NCI-H345 treated with DMSO at 0.1 percent for 48 hours (cell line): ENCODE results near the gene ANKRD13D.

Source experiments
- DNase-seq: peaks from one replicate; lab custom pipeline; 2025; ENCODE audit not compliant: unreplicated experiment; lab: John Stamatoyannopoulos, UW

The ANKRD13D gene

GRCh38 chr11:67273260-67273990 lies 15.7 kb upstream of the ANKRD13D start:
- DNase-seq = no peak

GRCh38 chr11:67274768-67275605 lies 14.1 kb upstream of the ANKRD13D start:
- no peak for DNase-seq

GRCh38 chr11:67275606-67276409 lies 13.3 kb upstream of the ANKRD13D start:
- DNase-seq = no peak

GRCh38 chr11:67276781-67277230 lies 12.3 kb upstream of the ANKRD13D start:
- DNase-seq = no peak

- DNase-seq = no peak
Measured at GRCh38 chr11:67277231-67277961, 11.7 kb upstream of the ANKRD13D start.

GRCh38 chr11:67278135-67278938 lies 10.8 kb upstream of the ANKRD13D start:
- DNase-seq = no peak

- DNase-seq = no peak
Measured at GRCh38 chr11:67278939-67279588, 10.0 kb upstream of the ANKRD13D start.

- no peak for DNase-seq
Measured at GRCh38 chr11:67279589-67280340, 9.3 kb upstream of the ANKRD13D start.

- no peak for DNase-seq
Measured at GRCh38 chr11:67280341-67280787, 8.7 kb upstream of the ANKRD13D start.

- no peak for DNase-seq
Measured at GRCh38 chr11:67280788-67281551, 8.1 kb upstream of the ANKRD13D start.

- DNase-seq = no peak
Measured at GRCh38 chr11:67281552-67282150, 7.5 kb upstream of the ANKRD13D start.

GRCh38 chr11:67282155-67282875 lies 6.8 kb upstream of the ANKRD13D start:
- no peak for DNase-seq

- DNase-seq = no peak
Measured at GRCh38 chr11:67282876-67283371, 6.2 kb upstream of the ANKRD13D start.

GRCh38 chr11:67283481-67283963 lies 5.6 kb upstream of the ANKRD13D start:
- no peak for DNase-seq

GRCh38 chr11:67284811-67285540 lies 4.1 kb upstream of the ANKRD13D start:
- no peak for DNase-seq
